Stimulated activated CD4-positive, alpha-beta T cell treated with anti-CD3 and anti-CD28 coated beads, Interleukin-2, amount 100 ng/mL, for 24 hours (primary cell): Measurements from ENCODE around the gene KLK6.

Experiments
- DNase-seq, 2 donors: peaks; one replicate each; pipeline ENCODE4 v3.0.0-alpha.2; 2020

Gene KLK6

GRCh38 chr19:50969413-50969760, at the start of gene KLK6:
Gene KLK6, minus strand, starts transcription at chr19:50969591. Its CDS starts 1,487 bp downstream, at chr19:50968104.
- no peak for DNase-seq

- peak in 1 of 2 donors; percentile 18 for DNase-seq
Observed at GRCh38 chr19:51018745-51019543, 49.6 kb upstream of the KLK6 start.

- DNase-seq = peak; percentile 57 to 85
Observed at GRCh38 chr19:51016798-51017683, 47.6 kb upstream of the KLK6 start.

- DNase-seq = no peak
Observed at GRCh38 chr19:51015691-51016267, 46.4 kb upstream of the KLK6 start.

- DNase-seq = no peak
Observed at GRCh38 chr19:51014242-51014641, 44.9 kb upstream of the KLK6 start.

GRCh38 chr19:51012661-51013190, 43.3 kb upstream of the KLK6 start:
- DNase-seq = no peak

GRCh38 chr19:51010066-51010795, 40.8 kb upstream of the KLK6 start:
- DNase-seq = no peak

- DNase-seq = no peak
Observed at GRCh38 chr19:51009061-51009891, 39.9 kb upstream of the KLK6 start.

- DNase-seq = no peak
Observed at GRCh38 chr19:51007488-51007887, 38.1 kb upstream of the KLK6 start.

GRCh38 chr19:51006406-51006805, 37.0 kb upstream of the KLK6 start:
- DNase-seq = no peak

- no peak for DNase-seq
Observed at GRCh38 chr19:51005248-51005647, 35.9 kb upstream of the KLK6 start.

- DNase-seq = no peak
Observed at GRCh38 chr19:51003316-51003715, 33.9 kb upstream of the KLK6 start.

- DNase-seq = peak in 1 of 2 donors; percentile 44
Observed at GRCh38 chr19:51002542-51003311, 33.3 kb upstream of the KLK6 start.

GRCh38 chr19:51002089-51002532, 32.7 kb upstream of the KLK6 start:
- DNase-seq = no peak

GRCh38 chr19:51001515-51001914, 32.1 kb upstream of the KLK6 start, which contains the start of gene KLK8:
Gene KLK8, minus strand, starts transcription at chr19:51001604. Its CDS starts 437 bp downstream, at chr19:51001167.
- no peak for DNase-seq

GRCh38 chr19:51000981-51001380, 31.6 kb upstream of the KLK6 start:
- no peak for DNase-seq

GRCh38 chr19:51000426-51000825, 31.0 kb upstream of the KLK6 start:
- no peak for DNase-seq

- no peak for DNase-seq
Observed at GRCh38 chr19:50998686-50999085, 29.3 kb upstream of the KLK6 start.

GRCh38 chr19:50998061-50998460, 28.7 kb upstream of the KLK6 start:
- DNase-seq = no peak

- no peak for DNase-seq
Observed at GRCh38 chr19:50994129-50994528, 24.7 kb upstream of the KLK6 start.

GRCh38 chr19:50992666-50993035, 23.3 kb upstream of the KLK6 start:
- no peak for DNase-seq
